ENCODE measurements around the gene SAG. TPM values are rescaled to one million over a fixed set of nuclear protein-coding genes. Genes with fewer than 3 reads are reported as not detected.

The SAG gene
- total RNA-seq, 1 donor from 2014 or later: not detected

GRCh38 chr2:233379034-233379433, 71.4 kb downstream of the SAG start:
- DNase-seq (ENCODE audit: low read depth in 2 of 2): no peak

GRCh38 chr2:233379441-233379840, 71.8 kb downstream of the SAG start:
- DNase-seq (ENCODE audit: low read depth in 2 of 2): no peak

- no peak for DNase-seq (ENCODE audit: low read depth in 2 of 2)
Observed at GRCh38 chr2:233380132-233380895, 72.7 kb downstream of the SAG start.

GRCh38 chr2:233380995-233381637, 73.5 kb downstream of the SAG start:
- no peak for DNase-seq (ENCODE audit: low read depth in 2 of 2)

GRCh38 chr2:233381638-233381995, 74.0 kb downstream of the SAG start:
- no peak for DNase-seq (ENCODE audit: low read depth in 2 of 2)

GRCh38 chr2:233384015-233384414, 76.4 kb downstream of the SAG start:
- no peak for DNase-seq (ENCODE audit: low read depth in 2 of 2)

GRCh38 chr2:233384811-233385488, 77.3 kb downstream of the SAG start:
- DNase-seq (ENCODE audit: low read depth in 2 of 2): no peak

GRCh38 chr2:233385489-233386044, 78.0 kb downstream of the SAG start:
- no peak for DNase-seq (ENCODE audit: low read depth in 2 of 2)

GRCh38 chr2:233386382-233387041, 78.9 kb downstream of the SAG start:
- peak in 1 of 2 donors; percentile 44 for DNase-seq (ENCODE audit: low read depth in 2 of 2)

GRCh38 chr2:233387225-233387624, 79.6 kb downstream of the SAG start:
- DNase-seq (ENCODE audit: low read depth in 2 of 2): no peak

- DNase-seq (ENCODE audit: low read depth in 2 of 2): peak; percentile 88 to 98
Observed at GRCh38 chr2:233387667-233388528, 80.3 kb downstream of the SAG start.

GRCh38 chr2:233389601-233390125, 82.0 kb downstream of the SAG start:
- DNase-seq (ENCODE audit: low read depth in 2 of 2): no peak

GRCh38 chr2:233395687-233396086, 88.1 kb downstream of the SAG start:
- DNase-seq (ENCODE audit: low read depth in 2 of 2): no peak

Other genes with a start within 250 kb of the SAG start
- gene INPP5D, start 247.5 kb upstream of the SAG start, total RNA-seq: 25.7 and 43.5 TPM in 2 replicates
- gene ATG16L1, start 56.1 kb upstream of the SAG start, total RNA-seq: 18.1 and 26.2 TPM in 2 replicates
- gene DGKD, start 46.7 kb downstream of the SAG start, total RNA-seq: 7.9 and 10.5 TPM in 2 replicates